GM18511 (cell line): Measurements from ENCODE around the gene MEF2D.

Source experiments
- ATAC-seq: cut with Tn5 transposase; IDR thresholded peaks from one replicate; pipeline ENCODE4 v1.9.1; 2021; ENCODE audit warnings: mild to moderate bottlenecking, moderate library complexity; ENCODE audit not compliant: unreplicated experiment

MEF2D gene

GRCh38 chr1:156525071-156525501 is 24.5 kb upstream of the MEF2D start:
- ATAC-seq: no peak

DNA sequence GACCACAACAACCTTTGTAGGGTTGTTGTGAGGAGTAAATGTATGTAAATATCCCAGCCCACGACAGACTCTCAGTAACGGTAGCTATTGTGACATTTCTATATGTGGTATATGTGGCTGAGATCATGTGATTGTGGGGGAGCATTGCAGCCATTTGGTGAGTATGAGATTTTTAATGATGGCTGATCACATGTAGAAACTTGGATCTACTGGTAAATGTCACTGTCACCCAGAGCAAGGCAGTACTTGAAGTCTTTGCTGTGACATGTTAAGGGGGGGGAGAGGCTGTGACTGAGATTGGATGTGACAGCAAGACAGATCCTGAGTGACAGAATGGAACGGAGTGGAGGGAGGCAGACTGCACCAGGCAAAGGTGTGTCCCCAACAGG is 23.9 kb upstream of the MEF2D start:
- ATAC-seq: no peak

DNA sequence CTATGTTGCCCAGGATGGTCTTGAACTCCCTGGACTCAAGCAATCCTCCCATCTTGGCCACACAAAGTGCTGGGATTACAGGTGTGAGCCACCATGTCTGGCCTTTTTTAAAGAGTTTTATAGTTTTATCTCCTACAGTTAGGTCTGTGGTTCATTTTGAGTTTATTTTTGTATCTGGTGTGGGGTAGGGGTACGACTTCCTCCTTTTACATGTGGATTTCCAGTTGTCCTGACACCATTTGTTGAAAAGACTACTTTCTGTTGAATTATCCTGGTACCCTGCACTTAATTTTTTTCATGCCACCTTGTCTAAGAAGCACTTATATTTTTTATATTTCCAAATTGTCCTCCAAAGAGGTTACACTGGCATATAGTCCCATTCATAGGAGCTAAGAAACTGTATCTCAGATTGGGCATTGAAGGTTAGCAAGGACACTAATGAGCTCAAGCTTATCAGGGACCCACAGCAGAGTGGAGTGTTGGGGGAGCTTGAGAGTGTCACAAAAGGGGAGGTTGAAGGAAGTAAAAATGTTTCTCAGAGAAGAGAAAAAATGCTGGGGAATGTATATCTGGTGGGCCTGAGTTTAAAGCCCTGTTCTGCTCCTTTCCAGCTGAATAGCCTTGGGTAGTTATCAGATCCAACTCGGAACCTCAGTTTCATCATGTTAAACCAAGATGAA is 23.4 kb upstream of the MEF2D start:
- no peak for ATAC-seq

DNA sequence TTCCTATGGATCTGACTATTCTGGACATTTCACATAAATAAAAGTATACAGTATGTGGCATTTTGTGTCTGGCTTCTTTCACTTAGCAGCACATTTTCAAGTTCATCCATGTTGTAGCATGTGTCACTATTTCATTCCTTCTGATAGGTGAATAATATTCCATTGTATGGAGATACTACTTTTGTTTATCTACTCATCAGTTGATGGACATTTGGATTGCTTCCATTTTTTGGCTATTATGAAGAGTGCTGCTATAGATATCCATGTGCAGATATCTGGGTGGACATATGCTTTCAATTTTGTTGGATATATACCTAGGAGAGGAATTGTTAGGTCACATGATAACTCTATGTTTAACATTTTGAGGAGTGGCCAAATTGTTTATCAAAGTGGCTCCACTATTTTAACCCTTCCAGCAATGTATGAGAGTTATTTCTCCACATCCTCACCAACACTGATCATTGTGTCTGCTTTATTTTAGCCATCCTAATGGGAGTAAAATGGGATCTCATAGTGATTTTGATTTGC is 21.9 kb upstream of the MEF2D start:
- ATAC-seq: no peak

GRCh38 chr1:156517748-156518147 is 17.2 kb upstream of the MEF2D start:
- no peak for ATAC-seq

DNA sequence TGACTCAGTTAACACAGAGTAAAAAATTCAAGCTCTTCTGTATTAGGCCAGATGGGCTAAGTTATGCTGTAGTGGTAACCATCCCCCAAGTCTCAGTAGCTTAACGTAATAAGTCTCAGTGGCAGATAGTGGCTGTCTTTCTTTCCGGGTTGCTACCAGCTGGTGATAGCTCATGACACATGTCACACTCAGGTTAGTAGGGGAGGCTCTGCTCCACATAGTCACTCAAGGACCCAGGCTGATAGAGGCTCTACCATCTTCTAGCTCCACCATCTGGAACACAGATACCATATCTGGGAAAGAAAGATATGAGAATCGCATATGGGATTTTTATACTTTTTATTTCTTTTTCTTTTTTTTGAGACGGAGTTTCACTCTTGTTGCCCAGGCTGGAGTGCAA is 16.2 kb upstream of the MEF2D start:
- no peak for ATAC-seq

- no peak for ATAC-seq
Observed at GRCh38 chr1:156515956-156516355, 15.4 kb upstream of the MEF2D start.

GRCh38 chr1:156513185-156513584 is 12.6 kb upstream of the MEF2D start:
- ATAC-seq: no peak

GRCh38 chr1:156511644-156512043 is 11.1 kb upstream of the MEF2D start:
- no peak for ATAC-seq

GRCh38 chr1:156510709-156511108 is 10.1 kb upstream of the MEF2D start:
- no peak for ATAC-seq

GRCh38 chr1:156509424-156510034 is 9.0 kb upstream of the MEF2D start:
- no peak for ATAC-seq

DNA sequence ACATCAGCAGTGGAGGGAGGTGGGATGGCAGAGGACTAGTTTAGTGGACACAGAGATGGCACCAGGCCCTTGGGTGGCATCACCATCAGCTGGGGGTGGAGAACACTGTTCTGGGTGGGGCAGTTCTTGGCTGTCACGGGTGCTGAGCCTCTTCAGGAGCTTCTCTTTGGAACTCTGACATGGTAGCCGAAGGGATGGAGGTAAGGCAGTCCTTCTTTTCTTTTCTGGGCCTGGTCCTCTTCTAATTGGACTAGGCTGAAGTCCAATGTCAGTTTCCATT is 8.3 kb upstream of the MEF2D start:
- ATAC-seq: no peak

GRCh38 chr1:156508205-156508954 is 7.8 kb upstream of the MEF2D start:
- ATAC-seq: no peak

GRCh38 chr1:156506450-156506849 is 5.9 kb upstream of the MEF2D start:
- no peak for ATAC-seq

GRCh38 chr1:156505679-156506298 is 5.2 kb upstream of the MEF2D start:
- no peak for ATAC-seq

- ATAC-seq: peak; percentile 37
Observed at GRCh38 chr1:156504821-156505678, 4.5 kb upstream of the MEF2D start.

DNA sequence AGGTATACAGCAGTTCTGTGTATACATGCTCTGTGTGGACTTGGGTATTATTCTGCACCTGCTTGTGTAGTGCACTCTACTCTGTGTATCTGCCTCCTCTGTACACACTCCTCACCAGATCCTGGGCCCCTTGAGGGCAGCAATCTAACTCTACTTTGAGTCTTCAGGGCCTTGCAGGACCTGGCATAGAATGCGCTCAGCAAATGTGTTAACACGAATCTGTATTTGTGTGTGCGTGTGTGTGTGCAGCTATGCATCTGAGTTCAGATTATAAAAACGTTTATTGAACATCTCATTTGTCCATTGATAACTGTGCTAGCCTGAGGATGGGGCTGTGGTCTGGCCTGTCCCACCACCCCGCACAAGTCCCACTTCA is 3.9 kb upstream of the MEF2D start:
- ATAC-seq: no peak

DNA sequence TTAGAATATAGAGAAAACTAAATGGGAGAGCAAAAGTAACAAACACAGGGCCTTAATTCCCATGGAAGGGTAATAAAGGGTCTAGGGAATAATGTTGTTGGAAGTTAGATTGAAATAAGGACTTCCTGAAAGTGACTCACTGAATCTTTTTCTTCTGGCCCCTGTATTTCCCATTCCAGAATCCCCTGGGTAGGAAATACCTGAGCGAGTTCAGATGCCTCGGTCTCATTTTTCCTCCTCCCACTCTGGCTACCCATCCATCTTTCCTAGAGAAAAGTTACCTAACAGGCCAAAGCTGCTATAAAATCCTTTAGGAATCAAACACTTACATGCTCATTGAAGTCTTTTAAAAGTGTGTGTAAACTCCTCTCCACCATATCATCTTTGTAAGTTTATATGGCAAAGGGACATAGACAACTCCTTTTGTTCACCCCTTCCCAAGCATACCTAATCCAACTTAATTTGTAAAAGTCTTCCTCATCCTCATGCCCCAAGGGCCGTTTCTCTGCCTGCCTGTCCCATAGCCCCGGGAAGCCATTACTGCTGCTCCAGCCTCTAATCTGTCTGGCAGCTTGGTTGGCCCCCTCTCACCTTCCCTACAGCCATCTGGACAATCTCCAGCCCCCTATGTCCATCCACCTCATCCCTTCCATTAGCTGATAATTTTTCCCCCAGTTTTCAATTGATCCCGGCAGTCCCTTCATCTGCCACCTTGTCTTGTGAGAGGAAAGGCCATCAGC is 3.3 kb upstream of the MEF2D start:
- no peak for ATAC-seq

GRCh38 chr1:156502894-156503697 is 2.5 kb upstream of the MEF2D start:
- no peak for ATAC-seq
